ENCODE results near the gene ACAN.

Gene ACAN

GRCh38 chr15:88812133-88812532 is 8.9 kb downstream of the ACAN start:
- no peak for ATAC-seq
- TF ChIP-seq GLIS3 (CRISPR knock-in tag; IDR thresholded peaks at IDR 0.05): no peak
- no peak for TF ChIP-seq ISL1 (CRISPR knock-in tag; IDR thresholded peaks at IDR 0.05)
- no peak for TF ChIP-seq RARB (CRISPR knock-in tag; IDR thresholded peaks at IDR 0.05)
- no peak for TF ChIP-seq BACH2 (CRISPR knock-in tag; IDR thresholded peaks at IDR 0.05; ENCODE audit: borderline replicate concordance)
- TF ChIP-seq ZFP30 (CRISPR knock-in tag; IDR thresholded peaks at IDR 0.05): no peak
- no peak for TF ChIP-seq ZNF565 (CRISPR knock-in tag; conservative IDR thresholded peaks at IDR 0.05; ENCODE audit: low read depth)
- TF ChIP-seq PPARA (CRISPR knock-in tag; IDR thresholded peaks at IDR 0.05; ENCODE audit: borderline replicate concordance): no peak
- TF ChIP-seq PATZ1 (CRISPR knock-in tag; IDR thresholded peaks at IDR 0.05; ENCODE audit: borderline replicate concordance): no peak
- no peak for TF ChIP-seq TCF4 (CRISPR knock-in tag; IDR thresholded peaks at IDR 0.05; ENCODE audit: borderline replicate concordance)
- no peak for TF ChIP-seq ESRRG (CRISPR knock-in tag; IDR thresholded peaks at IDR 0.05)
- TF ChIP-seq OSR1 (CRISPR knock-in tag; IDR thresholded peaks at IDR 0.05): no peak
- TF ChIP-seq, protein P1, sequence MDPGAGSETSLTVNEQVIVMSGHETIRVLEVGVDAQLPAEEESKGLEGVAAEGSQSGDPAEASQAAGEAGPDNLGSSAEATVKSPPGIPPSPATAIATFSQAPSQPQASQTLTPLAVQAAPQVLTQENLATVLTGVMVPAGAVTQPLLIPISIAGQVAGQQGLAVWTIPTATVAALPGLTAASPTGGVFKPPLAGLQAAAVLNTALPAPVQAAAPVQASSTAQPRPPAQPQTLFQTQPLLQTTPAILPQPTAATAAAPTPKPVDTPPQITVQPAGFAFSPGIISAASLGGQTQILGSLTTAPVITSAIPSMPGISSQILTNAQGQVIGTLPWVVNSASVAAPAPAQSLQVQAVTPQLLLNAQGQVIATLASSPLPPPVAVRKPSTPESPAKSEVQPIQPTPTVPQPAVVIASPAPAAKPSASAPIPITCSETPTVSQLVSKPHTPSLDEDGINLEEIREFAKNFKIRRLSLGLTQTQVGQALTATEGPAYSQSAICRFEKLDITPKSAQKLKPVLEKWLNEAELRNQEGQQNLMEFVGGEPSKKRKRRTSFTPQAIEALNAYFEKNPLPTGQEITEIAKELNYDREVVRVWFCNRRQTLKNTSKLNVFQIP (CRISPR knock-in tag; IDR thresholded peaks at IDR 0.05; ENCODE audit: borderline replicate concordance, low read depth): no peak
- no peak for TF ChIP-seq TOX (CRISPR knock-in tag; IDR thresholded peaks at IDR 0.05; ENCODE audit: borderline replicate concordance)
- TF ChIP-seq ZFP3 (CRISPR knock-in tag; IDR thresholded peaks at IDR 0.05): no peak
- no peak for TF ChIP-seq ARNTL (CRISPR knock-in tag; IDR thresholded peaks at IDR 0.05; ENCODE audit: borderline replicate concordance, low read depth)
- TF ChIP-seq, protein P2, sequence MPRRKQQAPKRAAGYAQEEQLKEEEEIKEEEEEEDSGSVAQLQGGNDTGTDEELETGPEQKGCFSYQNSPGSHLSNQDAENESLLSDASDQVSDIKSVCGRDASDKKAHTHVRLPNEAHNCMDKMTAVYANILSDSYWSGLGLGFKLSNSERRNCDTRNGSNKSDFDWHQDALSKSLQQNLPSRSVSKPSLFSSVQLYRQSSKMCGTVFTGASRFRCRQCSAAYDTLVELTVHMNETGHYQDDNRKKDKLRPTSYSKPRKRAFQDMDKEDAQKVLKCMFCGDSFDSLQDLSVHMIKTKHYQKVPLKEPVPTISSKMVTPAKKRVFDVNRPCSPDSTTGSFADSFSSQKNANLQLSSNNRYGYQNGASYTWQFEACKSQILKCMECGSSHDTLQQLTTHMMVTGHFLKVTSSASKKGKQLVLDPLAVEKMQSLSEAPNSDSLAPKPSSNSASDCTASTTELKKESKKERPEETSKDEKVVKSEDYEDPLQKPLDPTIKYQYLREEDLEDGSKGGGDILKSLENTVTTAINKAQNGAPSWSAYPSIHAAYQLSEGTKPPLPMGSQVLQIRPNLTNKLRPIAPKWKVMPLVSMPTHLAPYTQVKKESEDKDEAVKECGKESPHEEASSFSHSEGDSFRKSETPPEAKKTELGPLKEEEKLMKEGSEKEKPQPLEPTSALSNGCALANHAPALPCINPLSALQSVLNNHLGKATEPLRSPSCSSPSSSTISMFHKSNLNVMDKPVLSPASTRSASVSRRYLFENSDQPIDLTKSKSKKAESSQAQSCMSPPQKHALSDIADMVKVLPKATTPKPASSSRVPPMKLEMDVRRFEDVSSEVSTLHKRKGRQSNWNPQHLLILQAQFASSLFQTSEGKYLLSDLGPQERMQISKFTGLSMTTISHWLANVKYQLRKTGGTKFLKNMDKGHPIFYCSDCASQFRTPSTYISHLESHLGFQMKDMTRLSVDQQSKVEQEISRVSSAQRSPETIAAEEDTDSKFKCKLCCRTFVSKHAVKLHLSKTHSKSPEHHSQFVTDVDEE (CRISPR knock-in tag; IDR thresholded peaks at IDR 0.05): no peak
- no peak for TF ChIP-seq CSRNP3 (CRISPR knock-in tag; IDR thresholded peaks at IDR 0.05)

GRCh38 chr15:88813960-88814359 is 10.7 kb downstream of the ACAN start:
- ATAC-seq: no peak
- no peak for TF ChIP-seq CREB5 (CRISPR knock-in tag; IDR thresholded peaks at IDR 0.05; ENCODE audit: low read depth)
- no peak for TF ChIP-seq OSR1 (CRISPR knock-in tag; IDR thresholded peaks at IDR 0.05)
- TF ChIP-seq ZNF70 (CRISPR knock-in tag; IDR thresholded peaks at IDR 0.05): no peak
- no peak for TF ChIP-seq RARB (CRISPR knock-in tag; IDR thresholded peaks at IDR 0.05)
- TF ChIP-seq, protein P2 (CRISPR knock-in tag; IDR thresholded peaks at IDR 0.05): no peak
- TF ChIP-seq CSDC2 (CRISPR knock-in tag; IDR thresholded peaks at IDR 0.05): no peak
- TF ChIP-seq ARNTL (CRISPR knock-in tag; IDR thresholded peaks at IDR 0.05; ENCODE audit: borderline replicate concordance, low read depth): no peak
- TF ChIP-seq TCF4 (CRISPR knock-in tag; IDR thresholded peaks at IDR 0.05; ENCODE audit: borderline replicate concordance): no peak
- TF ChIP-seq ISL1 (CRISPR knock-in tag; IDR thresholded peaks at IDR 0.05): no peak
- TF ChIP-seq ZNF8 (CRISPR knock-in tag; IDR thresholded peaks at IDR 0.05): no peak
- TF ChIP-seq PPARA (CRISPR knock-in tag; IDR thresholded peaks at IDR 0.05; ENCODE audit: borderline replicate concordance): no peak
- TF ChIP-seq ZFP30 (CRISPR knock-in tag; IDR thresholded peaks at IDR 0.05): no peak
- no peak for TF ChIP-seq TOX (CRISPR knock-in tag; IDR thresholded peaks at IDR 0.05; ENCODE audit: borderline replicate concordance)
